Left lung (tissue), 10 donors: ENCODE results near the gene BSPRY. TPM values are rescaled to one million over a fixed set of nuclear protein-coding genes. Genes with fewer than 3 reads are reported as not detected.
"Not testable (repeated sequence)": the region's sequence is repeated elsewhere in the genome, so short reads cannot be mapped to it uniquely, and the experiment has no call there.

Source experiments
- ATAC-seq: fragments of 200-7000 bp; cut with Tn5 transposase; one replicate; pipeline ENCODE4 v1.9.1; 2020; ENCODE audit warnings: moderate library complexity
- DNase-seq, 4 donors: peaks; one replicate each; pipeline ENCODE4 v3.0.0-alpha.2; 2013 to 2020
- H3K27ac ChIP-seq, 2 donors: fragments of 200-600 bp; sonication (generic) in 1 of 2; one replicate each; pipeline versions ENCODE4 v1.5.0 to v1.8.0; 2020 to 2021
- H3K27me3 ChIP-seq, 2 donors: fragments of 200-600 bp; sonication (generic) in 1 of 2; one replicate each; pipeline versions ENCODE4 v1.5.0 to v1.8.0; 2020 to 2021
- H3K36me3 ChIP-seq, 2 donors: fragments of 200-600 bp; sonication (generic) in 1 of 2; one replicate each; pipeline versions ENCODE4 v1.5.0 to v1.8.0; 2020 to 2021
- H3K4me1 ChIP-seq, 2 donors: fragments of 200-600 bp; one replicate each; pipeline ENCODE4 v1.8.0; 2021
- H3K4me3 ChIP-seq, 2 donors: fragments of 200-600 bp; sonication (generic) in 1 of 2; one replicate each; pipeline versions ENCODE4 v1.5.0 to v1.8.0; 2020 to 2021; ENCODE audit warnings: mild to moderate bottlenecking in 1 of 2
- H3K9me3 ChIP-seq, 2 donors: fragments of 200-600 bp; sonication (generic) in 1 of 2; one replicate each; pipeline versions ENCODE4 v1.5.0 to v1.8.0; 2020 to 2021
- intact Hi-C, 2 donors: fragments of 100-400 bp; cut with DNase I; formaldehyde crosslinking; loops; one replicate each; pipeline versions ENCODE4 v1.11.2 to v1.14.2; 2022
- polyA plus RNA-seq, 6 donors: library from polyadenylated mRNA; unstranded; fragments of 120-200 nt; gene quantifications; one replicate each; pipeline ENCODE4 v1.2.1, GENCODE V29; 2013; ENCODE audit not compliant: insufficient read length in 6 of 6
- total RNA-seq, 2 donors: library from RNA; stranded (reverse); fragmentation: NEBNext Ultra II Directional; extraction: Animal tissue kit (Norgen Biotek cat#: 25700); gene quantifications; one replicate each; pipeline ENCODE4 v1.2.1, GENCODE V29; 2021
- TF ChIP-seq, protein P1 (sequence below), 2 donors: fragments of 200-600 bp; sonication (generic) in 1 of 2; IDR thresholded peaks; one replicate each; pipeline versions ENCODE4 v1.5.0 to v1.8.0; 2021; ENCODE audit warnings: antibody characterized with exemption in 2 of 2
- donor health status: DM: no; HTN: yes; CAD: no.
- donor health status: DM: no; HTN: no; CAD: no.

BSPRY gene
- total and polyA plus RNA-seq, 8 donors, result 7.5 to 17.9 (median 8.4) TPM

DNA sequence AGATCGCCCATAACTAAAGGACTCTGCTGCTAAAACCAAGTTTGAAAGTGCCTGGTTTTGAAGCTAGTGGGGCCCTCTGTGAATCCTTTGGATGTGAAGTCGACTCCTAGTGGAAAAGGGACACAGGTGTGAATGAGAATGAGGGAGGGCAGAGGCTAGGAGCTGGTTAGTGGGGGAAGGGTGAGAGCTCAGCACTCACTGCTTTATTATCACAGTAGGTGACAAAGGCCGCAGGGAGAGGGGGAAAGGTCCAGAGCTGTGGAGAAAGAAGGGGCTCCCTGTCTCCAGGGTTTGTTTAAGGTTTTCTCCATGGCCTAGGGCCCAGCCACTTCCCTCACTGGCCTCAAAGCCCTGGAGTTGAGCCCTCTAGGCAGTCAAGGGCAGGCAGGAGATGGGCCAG is 23.9 kb downstream of the BSPRY start:
- Histone ChIP-seq H3K4me3 (no peak overlapping the region), H3K36me3 (peaks cover 0 to 19% of the 10 kb centered on the region in 2 donors), H3K9me3 (no peaks in the 10 kb centered on the region), H3K27ac (no peak overlapping the region), H3K4me1 (peaks cover 0 to 9% of the 10 kb centered on the region in 2 donors), H3K27me3 (no peaks in the 10 kb centered on the region)
- ATAC-seq, result no peak
- intact Hi-C loops, result no loop called here
- TF ChIP-seq, protein P1, sequence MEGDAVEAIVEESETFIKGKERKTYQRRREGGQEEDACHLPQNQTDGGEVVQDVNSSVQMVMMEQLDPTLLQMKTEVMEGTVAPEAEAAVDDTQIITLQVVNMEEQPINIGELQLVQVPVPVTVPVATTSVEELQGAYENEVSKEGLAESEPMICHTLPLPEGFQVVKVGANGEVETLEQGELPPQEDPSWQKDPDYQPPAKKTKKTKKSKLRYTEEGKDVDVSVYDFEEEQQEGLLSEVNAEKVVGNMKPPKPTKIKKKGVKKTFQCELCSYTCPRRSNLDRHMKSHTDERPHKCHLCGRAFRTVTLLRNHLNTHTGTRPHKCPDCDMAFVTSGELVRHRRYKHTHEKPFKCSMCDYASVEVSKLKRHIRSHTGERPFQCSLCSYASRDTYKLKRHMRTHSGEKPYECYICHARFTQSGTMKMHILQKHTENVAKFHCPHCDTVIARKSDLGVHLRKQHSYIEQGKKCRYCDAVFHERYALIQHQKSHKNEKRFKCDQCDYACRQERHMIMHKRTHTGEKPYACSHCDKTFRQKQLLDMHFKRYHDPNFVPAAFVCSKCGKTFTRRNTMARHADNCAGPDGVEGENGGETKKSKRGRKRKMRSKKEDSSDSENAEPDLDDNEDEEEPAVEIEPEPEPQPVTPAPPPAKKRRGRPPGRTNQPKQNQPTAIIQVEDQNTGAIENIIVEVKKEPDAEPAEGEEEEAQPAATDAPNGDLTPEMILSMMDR (IDR thresholded peaks at IDR 0.05), result no peak
- no peak for DNase-seq

DNA sequence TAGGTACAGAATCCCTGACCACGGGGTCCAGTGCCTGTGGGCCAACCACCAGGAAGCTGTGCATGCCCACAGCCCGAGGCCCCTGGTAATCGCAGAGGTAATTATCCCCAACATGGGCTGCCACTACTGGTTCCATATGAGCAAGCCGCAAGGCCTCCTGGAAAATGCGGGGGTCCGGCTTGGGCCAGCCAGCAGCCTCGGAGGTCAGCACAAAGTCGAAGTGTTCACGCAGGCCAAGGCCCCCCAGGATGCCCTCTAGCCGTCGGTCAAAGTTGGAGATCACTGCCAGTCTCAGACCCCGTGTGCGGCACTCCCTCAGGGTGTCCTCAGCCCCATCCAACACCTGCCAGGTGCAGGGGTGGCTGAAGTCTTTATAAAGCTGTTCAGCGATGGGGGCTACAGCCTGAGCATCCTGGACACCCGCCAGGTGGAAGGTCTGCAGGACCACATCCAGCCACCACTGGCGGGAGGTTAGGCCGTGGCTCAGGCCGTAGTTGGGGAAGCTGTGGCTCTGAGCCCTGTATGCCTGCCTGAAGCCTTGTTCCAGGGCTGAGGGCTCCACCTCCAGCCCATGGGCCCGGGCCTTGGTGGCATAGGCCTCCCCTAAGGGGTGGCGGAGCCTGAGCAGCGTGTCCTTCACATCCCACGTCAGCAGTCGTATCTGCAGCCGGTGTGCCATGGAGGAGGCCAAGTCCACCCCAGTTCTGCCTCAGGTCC is 24.5 kb downstream of the BSPRY start:
- no peaks in the 10 kb centered on the region for H3K9me3 ChIP-seq
- TF ChIP-seq, protein P1 (IDR thresholded peaks at IDR 0.05), result no peak
- no peak overlapping the region for H3K27ac ChIP-seq
- H3K4me1 ChIP-seq, result peaks cover 0 to 9% of the 10 kb centered on the region in 2 donors
- ATAC-seq (no peak), DNase-seq (no peak)
- H3K4me3 ChIP-seq, result no peak overlapping the region
- intact Hi-C loops, result no loop called here
- H3K27me3 ChIP-seq, result no peaks in the 10 kb centered on the region
- H3K36me3 ChIP-seq, result peaks cover 0 to 19% of the 10 kb centered on the region in 2 donors

DNA sequence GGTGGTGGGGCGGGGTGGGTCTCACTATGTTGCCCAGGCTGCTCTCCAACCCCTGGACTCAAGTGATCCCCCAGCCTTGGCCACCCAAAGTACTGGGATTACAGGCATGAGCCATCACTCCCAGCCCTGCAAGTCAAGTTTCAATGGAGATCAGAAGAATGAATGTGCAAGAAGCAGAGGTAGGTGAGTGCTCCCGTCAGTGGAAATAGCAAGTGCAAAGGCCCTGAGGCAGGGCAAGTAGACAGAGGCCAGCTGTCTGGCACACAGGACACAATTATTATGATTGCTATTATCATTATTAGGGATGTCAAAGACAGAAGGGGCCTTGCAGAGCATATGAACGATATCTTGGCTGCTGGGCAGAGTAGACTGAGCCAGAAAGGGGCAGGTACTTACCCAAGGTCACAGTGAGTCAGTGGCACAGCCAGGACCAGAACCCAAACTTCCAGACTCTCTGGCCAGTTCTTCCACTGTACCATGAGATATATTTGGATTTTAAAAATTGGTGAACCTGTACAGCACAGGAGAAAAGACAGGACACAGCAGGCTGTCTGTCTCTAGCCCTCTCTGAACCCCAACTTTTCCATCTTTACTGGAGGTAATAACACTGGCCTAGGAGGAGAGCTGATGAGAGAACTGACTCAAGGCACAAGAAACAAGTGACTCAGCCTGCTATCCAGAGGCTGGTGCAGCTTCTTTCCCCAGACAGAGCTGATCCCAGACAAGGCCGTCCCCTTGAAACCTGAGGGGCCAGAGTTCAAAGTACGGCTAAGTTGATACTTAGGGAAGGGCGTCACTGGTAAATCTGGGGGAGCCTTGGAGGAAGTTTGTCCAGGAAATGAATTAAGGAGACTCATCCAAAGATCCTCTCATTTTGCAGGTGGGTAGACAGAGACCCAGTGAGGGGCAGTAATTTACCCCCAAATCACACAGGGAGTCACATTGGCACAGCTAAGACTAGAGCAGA is 26.0 kb downstream of the BSPRY start:
- ATAC-seq, result no peak
- TF ChIP-seq, protein P1 (IDR thresholded peaks at IDR 0.05), result no peak
- peaks cover 0 to 9% of the 10 kb centered on the region in 2 donors for H3K4me1 ChIP-seq
- peak overlapping the region; percentile 59 to 83 for H3K4me3 ChIP-seq
- no peak overlapping the region for H3K27ac ChIP-seq
- H3K9me3 ChIP-seq, result no peaks in the 10 kb centered on the region
- no peak for DNase-seq
- H3K36me3 ChIP-seq, result peaks cover 0 to 19% of the 10 kb centered on the region in 2 donors
- intact Hi-C loops, result no loop called here
- H3K27me3 ChIP-seq, result no peaks in the 10 kb centered on the region

DNA sequence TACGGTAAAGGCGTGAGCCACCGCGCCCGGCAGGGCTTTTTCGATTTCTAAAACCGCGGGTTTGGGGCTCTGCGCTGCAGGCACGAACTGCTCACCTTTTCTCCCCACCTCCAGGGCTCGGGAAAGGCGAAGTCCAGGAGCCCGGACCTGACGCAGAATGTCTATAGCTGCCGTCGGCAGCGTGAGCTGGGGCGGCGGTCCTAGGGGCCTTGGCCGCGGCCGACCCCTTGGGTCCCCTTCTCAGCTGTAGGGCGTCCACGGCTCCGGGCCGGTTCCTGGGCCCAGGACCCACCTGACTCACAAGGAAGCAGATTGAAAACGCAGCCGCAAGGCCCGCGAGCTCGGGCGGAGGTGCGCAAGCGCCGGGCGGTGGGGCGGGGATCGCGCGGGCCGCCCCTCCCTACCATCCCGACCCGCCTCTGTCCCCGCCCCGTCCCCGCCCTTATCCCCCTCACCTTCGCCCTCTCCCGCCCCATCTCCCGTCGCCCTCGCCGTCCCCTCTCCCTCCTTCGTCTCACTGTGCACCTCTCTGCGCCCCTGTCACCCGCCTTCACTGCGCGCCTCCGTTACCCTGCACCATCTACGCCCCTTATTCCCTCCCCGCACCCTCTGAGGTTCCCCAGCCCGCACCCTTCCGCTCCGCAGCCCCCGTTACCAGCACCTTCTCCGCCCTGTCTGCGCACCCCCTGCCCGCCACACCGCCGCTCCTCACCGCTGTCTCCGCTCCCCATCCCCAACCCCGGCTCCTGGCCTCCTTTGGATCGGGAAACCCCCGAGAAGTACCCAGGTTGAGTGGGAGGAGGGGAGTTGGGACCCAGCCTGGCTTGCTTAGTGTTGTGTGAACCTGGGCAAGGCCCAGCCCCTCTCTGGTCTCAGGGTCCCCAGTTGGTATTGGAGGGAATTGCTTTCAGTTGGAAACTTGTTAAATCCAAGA is 27.6 kb downstream of the BSPRY start, which contains the start of gene HDHD3:
Gene HDHD3 (minus strand): TSS at position 353 of the 934 bp plus-strand sequence. CDS start 2,632 bp downstream, outside the sequence.
- peaks cover 0 to 9% of the 10 kb centered on the region in 2 donors for H3K4me1 ChIP-seq
- DNase-seq (peak; percentile 73 to 95 (median 87)), ATAC-seq (peak; percentile 97)
- TF ChIP-seq, protein P1 (IDR thresholded peaks at IDR 0.05), result no peak
- peak within 1 kb of the TSS; percentile 59 to 83 for H3K4me3 ChIP-seq
- no peaks in the 10 kb centered on the region for H3K9me3 ChIP-seq
- intact Hi-C loops, result no loop called here
- H3K27me3 ChIP-seq, result no peaks in the 10 kb centered on the region
- peaks cover 0 to 19% of the 10 kb centered on the region in 2 donors for H3K36me3 ChIP-seq
- H3K27ac ChIP-seq, result peak within 1 kb of the TSS; percentile 67 to 79

DNA sequence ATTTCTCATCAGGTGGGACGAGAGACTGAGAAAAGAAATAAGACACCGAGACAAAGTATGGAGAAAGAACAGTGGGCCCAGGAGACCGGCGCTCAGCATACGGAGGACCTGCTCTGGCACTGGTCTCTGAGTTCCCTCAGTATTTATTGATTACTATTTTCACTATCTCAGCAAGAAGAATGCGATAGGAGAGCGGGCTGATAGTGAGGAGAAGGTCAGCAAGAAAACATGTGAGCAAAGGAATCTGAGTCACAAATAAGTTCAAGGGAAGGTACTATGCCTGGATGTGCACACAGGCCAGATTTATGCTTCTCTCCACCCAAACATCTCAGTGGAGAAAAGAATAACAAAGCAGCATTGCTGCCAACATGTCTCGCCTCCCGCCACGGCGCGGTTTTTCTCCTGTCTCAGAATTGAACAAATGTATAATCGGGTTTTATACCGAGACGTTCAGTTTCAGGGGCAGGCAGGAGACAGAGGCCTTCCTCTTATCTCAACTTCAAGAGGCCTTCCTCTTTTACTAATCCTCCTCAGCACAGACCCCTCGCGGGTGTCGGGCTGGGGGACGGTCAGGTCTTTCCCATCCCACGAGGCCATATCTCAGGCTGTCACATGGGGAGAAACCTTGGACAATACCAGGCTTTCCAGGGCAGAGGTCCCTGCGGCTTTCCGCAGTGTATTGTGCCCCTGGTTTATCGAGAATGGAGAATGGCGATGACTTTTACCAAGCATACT is 29.9 kb downstream of the BSPRY start:
- H3K4me1 ChIP-seq, H3K9me3 ChIP-seq, ATAC-seq, H3K27ac ChIP-seq, H3K4me3 ChIP-seq, H3K36me3 ChIP-seq, intact Hi-C loops, H3K27me3 ChIP-seq, DNase-seq: not testable (repeated sequence)

DNA sequence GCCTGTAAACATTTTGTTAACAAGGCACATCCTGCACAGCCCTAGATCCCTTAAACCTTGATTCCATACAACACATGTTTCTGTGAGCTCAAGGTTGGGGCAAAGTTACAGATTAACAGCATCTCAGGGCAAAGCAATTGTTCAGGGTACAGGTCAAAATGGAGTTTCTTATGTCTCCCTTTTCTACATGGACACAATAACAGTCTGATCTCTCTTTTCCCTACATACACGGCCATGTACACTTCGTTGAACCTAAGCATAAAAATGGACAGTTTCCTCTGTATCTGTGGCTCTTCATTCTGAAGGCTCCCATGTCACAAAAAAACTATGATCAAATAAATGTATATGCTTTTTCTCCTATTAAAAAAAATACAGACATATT is 30.5 kb downstream of the BSPRY start:
- not testable (repeated sequence) for H3K36me3 ChIP-seq, H3K4me3 ChIP-seq, ATAC-seq

More for the DNA sequence above, 30.5 kb downstream of the BSPRY start:
- intact Hi-C loops, H3K4me1 ChIP-seq, H3K27me3 ChIP-seq, DNase-seq, H3K27ac ChIP-seq, H3K9me3 ChIP-seq: not testable (repeated sequence)
